HG03159 (cell line): ENCODE measurements around the gene FBXL16.

Experiments
- ATAC-seq: cut with Tn5 transposase; IDR thresholded peaks from one replicate; pipeline ENCODE4 v1.9.1; 2021; ENCODE audit warnings: mild to moderate bottlenecking, moderate library complexity; ENCODE audit not compliant: unreplicated experiment

The FBXL16 gene

GRCh38 chr16:645852-646678 lies 59.5 kb downstream of the FBXL16 start:
- no peak for ATAC-seq

- ATAC-seq, result no peak
Measured at GRCh38 chr16:644556-644955, 61.0 kb downstream of the FBXL16 start.

- ATAC-seq, result no peak
Measured at GRCh38 chr16:643050-643368, 62.6 kb downstream of the FBXL16 start.
